GM12878 (cell line): ENCODE results near the gene TTYH3. TPM values are rescaled to one million over a fixed set of nuclear protein-coding genes. Genes with fewer than 3 reads are reported as not detected.

Source experiments
- ATAC-seq: fragments of 200-7000 bp; cut with Tn5 transposase; 3 replicates; pipeline ENCODE4 v1.9.1; 2020; ENCODE audit warnings: mild to moderate bottlenecking, moderate library complexity
- BruUV-seq: library from RNA; stranded (reverse); fragments of 400-500 nt; replicated peaks from 2 replicates; lab custom pipeline; 2021; lab: Mats Ljungman, UMichigan
- CTCF ChIA-PET: fragments of 300-600 bp; sonication (Branson Sonifier 250); formaldehyde crosslinking; extraction: SDS; loops from one replicate; lab custom pipeline; 2021; ENCODE audit warnings: inconsistent platforms; lab: Yijun Ruan, JAX
- POLR2A ChIA-PET: fragments of 350-600 bp; formaldehyde crosslinking; extraction: SDS; loops from one replicate; lab custom pipeline; 2021; ENCODE audit warnings: inconsistent platforms; lab: Charles Lee
- RAD21 ChIA-PET: fragments of 300-600 bp; sonication (Branson Sonifier 250); formaldehyde crosslinking; loops from one replicate; lab custom pipeline; 2023; ENCODE audit warnings: antibody characterized with exemption; ENCODE audit not compliant: unreplicated experiment; lab: Charles Lee
- SMC1A ChIA-PET: fragments of 300-600 bp; sonication (Branson Sonifier 250); formaldehyde crosslinking; loops from one replicate; lab custom pipeline; 2023; ENCODE audit not compliant: unreplicated experiment, uncharacterized antibody; lab: Charles Lee
- DNase-seq: peaks from one replicate; pipeline ENCODE4 v3.0.0-alpha.2; 2011; ENCODE audit warnings: low read depth, low spot score
- FAIRE-seq: peaks from 3 replicates; lab custom pipeline; 2011; peaks lifted over from hg19 to GRCh38; lab: Jason Lieb, UNC
- H2AFZ ChIP-seq: 2 replicates; pipeline ENCODE4 v1.6.0; 2011; ENCODE audit warnings: low read depth, low read length, control low read depth; ENCODE audit not compliant: control insufficient read depth
- H3K27ac ChIP-seq: 2 replicates; pipeline ENCODE4 v1.5.1; 2011; ENCODE audit warnings: control low read depth; ENCODE audit not compliant: control insufficient read depth, insufficient read depth
- H3K27me3 ChIP-seq, 2 experiments: replicated peaks in 1 of 2; 2 replicates each; pipeline versions ENCODE4 v1.6.0 to v1.6.1; 2011; ENCODE audit warnings: low read length in 1 of 2; ENCODE audit not compliant: control insufficient read depth in 2 of 2, insufficient read depth in 2 of 2
- H3K36me3 ChIP-seq, 2 experiments: 2 replicates each; pipeline ENCODE4 v1.5.1; 2011; ENCODE audit warnings: low read length in 1 of 2; ENCODE audit not compliant: control insufficient read depth in 2 of 2, insufficient read depth in 2 of 2
- H3K4me1 ChIP-seq: 2 replicates; pipeline ENCODE4 v1.6.1; 2011; ENCODE audit warnings: mild to moderate bottlenecking, low read length, moderate library complexity, mixed read lengths; ENCODE audit not compliant: control insufficient read depth, insufficient read depth
- H3K4me2 ChIP-seq: 2 replicates; pipeline ENCODE4 v1.6.0; 2011; ENCODE audit warnings: control low read depth; ENCODE audit not compliant: control insufficient read depth, insufficient read depth
- H3K4me3 ChIP-seq: fragments of 200-600 bp; sonication (generic); 2 replicates; pipeline ENCODE4 v1.5.1; 2016
- H3K79me2 ChIP-seq: 2 replicates; pipeline ENCODE4 v1.6.0; 2011; ENCODE audit warnings: low read length; ENCODE audit not compliant: control insufficient read depth, insufficient read depth
- H3K9ac ChIP-seq: 2 replicates; pipeline ENCODE4 v1.8.0; 2011; ENCODE audit warnings: low read length, control low read depth, mixed read lengths; ENCODE audit not compliant: control insufficient read depth, insufficient read depth
- H3K9me3 ChIP-seq: replicated peaks from 3 replicates; pipeline ENCODE4 v1.5.1; 2011; ENCODE audit warnings: mild to moderate bottlenecking, low read length; ENCODE audit not compliant: control insufficient read depth, insufficient read depth
- H4K20me1 ChIP-seq: 2 replicates; pipeline ENCODE4 v1.6.0; 2011; ENCODE audit not compliant: control insufficient read depth, insufficient read depth
- ATF7 ChIP-seq: fragments of 450-650 bp; IDR thresholded peaks from 2 replicates; pipeline ENCODE4 v1.6.1; 2016; ENCODE audit warnings: low read depth, mild to moderate bottlenecking
- EED ChIP-seq: sonication (generic); IDR thresholded peaks from 2 replicates; pipeline ENCODE4 v1.6.1; 2016; ENCODE audit warnings: antibody characterized with exemption, low read depth
- HDAC6 ChIP-seq: fragments of 200-600 bp; sonication (generic); IDR thresholded peaks from one replicate; pipeline ENCODE4 v1.8.0; 2017; ENCODE audit warnings: antibody characterized with exemption; ENCODE audit not compliant: unreplicated experiment
- IKZF1 ChIP-seq: fragments of 450-650 bp; conservative IDR thresholded peaks from 2 replicates; pipeline ENCODE4 v1.6.1; 2017; ENCODE audit warnings: antibody characterized with exemption, mild to moderate bottlenecking
- NR2F1 ChIP-seq: fragments of 450-650 bp; conservative IDR thresholded peaks from 2 replicates; pipeline ENCODE4 v1.6.1; 2017; ENCODE audit warnings: mild to moderate bottlenecking
- RUNX3 ChIP-seq: IDR thresholded peaks from 2 replicates; pipeline ENCODE4 v1.6.1; 2012; ENCODE audit warnings: low read length, inconsistent platforms
- TCF12 ChIP-seq: IDR thresholded peaks from 2 replicates; pipeline ENCODE4 v1.6.1; 2011; ENCODE audit warnings: low read depth, mild to moderate bottlenecking, low read length
- WGBS: methylation state at CpG from one replicate; pipeline ENCODE4 v1.1.6; 2016; ENCODE audit warnings: low lambda C conversion rate; ENCODE audit not compliant: insufficient replicate concordance, insufficient coverage; ENCODE audit errors: missing lambda C conversion rate; 5-methylcytosine and 5-hydroxymethylcytosine counted together
- in situ Hi-C: fragments of 300-500 bp; cut with MboI; formaldehyde crosslinking; loops from 9 replicates; pipeline ENCODE4 v1.14.3; 2018; ENCODE audit warnings: mixed read lengths
- intact Hi-C: fragments of 100-400 bp; cut with micrococcal nuclease; formaldehyde crosslinking; loops from one replicate; pipeline ENCODE4 v1.14.2; 2022; ENCODE audit not compliant: unreplicated experiment
- polyA plus RNA-seq, 11 experiments: library from polyadenylated mRNA; depleted of rRNA in 4 of 11; unstranded in 6 of 11; stranded (reverse) in 5 of 11; fragments of >200 nt; fragmentation: Nextera tagmentation in 4 of 11; fragmentation: Illumina TruSeq in 1 of 11; extraction: Ambion mirVana in 4 of 11; extraction: Trizol in 1 of 11; gene quantifications; 1 replicate in 1 of 11; 2 replicates in 10 of 11; pipeline versions ENCODE4 v1.2.1 to v1.2.3, GENCODE V29; 2011 to 2016; ENCODE audit warnings: inconsistent platforms in 2 of 11, missing spikeins in 2 of 11, low read depth in 1 of 11
- total RNA-seq, 4 experiments: library from RNA; depleted of rRNA in 3 of 4; stranded (reverse); fragments of >200 nt in 3 of 4; fragmentation: Illumina TruSeq in 1 of 4; extraction: Trizol in 1 of 4; gene quantifications; 2 replicates each; pipeline versions ENCODE4 v1.2.1 to v1.2.3, GENCODE V29; 2013 to 2021

Gene TTYH3
- total and polyA plus RNA-seq, 10 of the 15 experiments (the other 5 are each of a cell fraction or from before 2014, with no cell fraction given), result 0.79 to 71.4 (median 10.5) TPM

DNA sequence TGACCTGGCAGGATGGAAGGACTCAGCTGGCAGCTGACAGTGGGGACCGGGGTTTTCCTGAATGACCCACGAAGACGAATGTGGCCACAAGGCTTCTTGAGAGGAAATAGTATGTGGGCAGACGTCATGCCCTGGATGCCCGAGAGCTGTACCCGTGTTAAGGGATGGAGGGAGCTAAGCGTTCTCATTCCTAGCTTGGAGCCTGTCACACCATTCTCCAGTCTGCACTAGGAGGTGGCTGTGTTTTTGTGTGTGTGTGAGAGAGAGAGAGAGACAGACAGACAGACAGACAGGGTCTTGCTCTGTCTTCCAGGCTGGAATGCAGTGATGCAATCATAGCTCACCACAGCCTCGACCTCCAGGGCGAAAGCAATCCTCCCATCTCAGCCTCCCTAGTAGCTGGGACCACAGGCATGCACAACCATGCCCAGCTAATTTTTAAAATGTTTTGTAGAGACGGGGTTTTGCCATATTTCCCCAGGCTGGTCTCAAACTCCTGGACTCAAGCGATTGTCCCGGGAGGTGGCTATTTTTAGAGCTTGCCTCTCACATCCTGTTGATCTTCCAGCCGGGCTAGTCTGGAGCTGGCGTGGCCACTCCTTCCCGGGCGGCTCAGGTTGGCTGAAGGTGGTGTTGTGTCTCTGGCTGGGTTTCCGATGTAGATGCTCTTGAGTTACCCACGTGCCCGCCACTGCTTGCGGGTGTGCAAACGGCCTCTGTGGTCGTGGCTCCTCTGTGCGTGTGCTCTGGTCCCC is 58.3 kb downstream of the TTYH3 start:
- Histone ChIP-seq H3K79me2 (no peaks in the 10 kb centered on the region), H3K4me3 (no peak overlapping the region), H3K9me3 (no peaks in the 10 kb centered on the region), H4K20me1 (no peaks in the 10 kb centered on the region; the same call in 1 of the 2 replicates), H3K27me3 (peaks cover 3 to 7% of the 10 kb centered on the region in 2 experiments; a peak in 3 of 4 replicates), H3K9ac (no peak overlapping the region), H3K4me1 (peaks cover 27% of the 10 kb centered on the region), H3K36me3 (no peaks in the 10 kb centered on the region), H3K4me2 (peak overlapping the region; percentile 99), H3K27ac (no peak overlapping the region), H2AFZ (no peak overlapping the region)
- intact Hi-C loops (no loop called here), in situ Hi-C loops (no loop called here)
- SMC1A ChIA-PET, result interaction anchor here (0.5 to 5.8 kb wide), 9 partner anchors 8 to 607 kb away, joined by 3 to 49 read pairs (median 4); no protein-coding TSS in a partner anchor
- DNase-seq (no peak), ATAC-seq (peak; percentile 50)
- CTCF ChIA-PET, result interaction anchor here (0.8 to 3.1 kb wide), 12 partner anchors 9 to 239 kb away, joined by 3 to 56 read pairs (median 4); no protein-coding TSS in a partner anchor
- POLR2A ChIA-PET, result interaction anchor here (0.6 to 2.8 kb wide), 7 partner anchors 9 to 68 kb away, joined by 3 to 17 read pairs (median 5); no protein-coding TSS in a partner anchor
- 59% methylated on average over 23 of the region's 23 CpGs for WGBS
- no TSS peak for BruUV-seq
- peak; percentile 36; the same call in 1 of the 2 replicates for TF ChIP-seq ATF7
- peak; percentile 47; the same call in 1 of the 2 replicates for TF ChIP-seq IKZF1
- TF ChIP-seq NR2F1, result no peak
- TF ChIP-seq TCF12, result 0 out of 2 replicates have a peak, but pooled peaks have one; percentile 5
- peak; percentile 16; the same call in 1 of the 2 replicates for TF ChIP-seq EED
- no peak for TF ChIP-seq HDAC6
- TF ChIP-seq RUNX3, result peak; percentile 22
- TF ChIP-seq, all 136 proteins: peak for 5
- FAIRE-seq, result peak; percentile 31
- RAD21 ChIA-PET, result interaction anchor here (0.7 to 2.6 kb wide), 5 partner anchors 9 to 130 kb away, joined by 3 to 31 read pairs (median 4); no protein-coding TSS in a partner anchor
